Transverse colon (tissue), 4 donors: ENCODE results near the gene ECSIT. TPM values are rescaled to one million over a fixed set of nuclear protein-coding genes. Genes with fewer than 3 reads are reported as not detected.

Experiments used
- DNase-seq: peaks from one replicate; pipeline ENCODE4 v3.0.0-alpha.2; 2019
- H3K27ac ChIP-seq, 4 donors: fragments of 200-600 bp; sonication (generic); 2 replicates each; pipeline ENCODE4 v1.5.1; 2016 to 2018; ENCODE audit warnings: inconsistent platforms in 4 of 4
- H3K27me3 ChIP-seq: fragments of 200-600 bp; sonication (generic); 2 replicates; pipeline ENCODE4 v1.5.1; 2017; ENCODE audit warnings: inconsistent platforms
- H3K36me3 ChIP-seq, 4 donors: fragments of 200-600 bp; sonication (generic); 2 replicates each; pipeline ENCODE4 v1.5.1; 2017 to 2019; ENCODE audit warnings: inconsistent platforms in 4 of 4
- H3K4me1 ChIP-seq, 4 donors: fragments of 200-600 bp; sonication (generic); 2 replicates each; pipeline ENCODE4 v1.5.1; 2017 to 2020; ENCODE audit warnings: inconsistent platforms in 4 of 4
- H3K4me3 ChIP-seq, 4 donors: fragments of 200-600 bp; sonication (generic); 1 replicate in 1 of 4; 2 replicates in 3 of 4; pipeline versions ENCODE4 v1.5.1 to v1.6.1; 2017 to 2019; ENCODE audit warnings: inconsistent platforms in 4 of 4
- H3K9me3 ChIP-seq, 2 donors: fragments of 200-600 bp; sonication (generic); 2 replicates each; pipeline ENCODE4 v1.5.1; 2017 to 2019; ENCODE audit warnings: inconsistent platforms in 2 of 2
- CTCF ChIP-seq, 5 experiments: fragments of 200-600 bp in 3 of 5; fragments of 450-650 bp in 2 of 5; sonication (generic) in 3 of 5; IDR thresholded peaks; 1 replicate in 2 of 5; 2 replicates in 3 of 5; pipeline ENCODE4 v1.5.1; 2016 to 2017; ENCODE audit warnings: antibody characterized with exemption in 5 of 5, inconsistent platforms in 3 of 5, mild to moderate bottlenecking in 2 of 5, moderate library complexity in 1 of 5
- EP300 ChIP-seq: sonication (generic); formaldehyde crosslinking; IDR thresholded peaks from one replicate; pipeline ENCODE4 v1.6.1; 2017; ENCODE audit warnings: antibody characterized with exemption, low read depth
- POLR2A ChIP-seq: fragments of 450-650 bp; IDR thresholded peaks from one replicate; pipeline ENCODE4 v1.6.1; 2016; ENCODE audit warnings: antibody characterized with exemption, mild to moderate bottlenecking, moderate library complexity
- POLR2AphosphoS5 ChIP-seq, 3 donors: sonication (generic); formaldehyde crosslinking; IDR thresholded peaks; one replicate each; pipeline ENCODE4 v1.6.1; 2016; ENCODE audit warnings: antibody characterized with exemption in 3 of 3
- WGBS, 2 donors: methylation state at CpG; one replicate each; pipeline ENCODE4 v1.1.5; 2018; ENCODE audit warnings: low coverage in 1 of 2; 5-methylcytosine and 5-hydroxymethylcytosine counted together
- in situ Hi-C, 4 donors: fragments of 200-750 bp; cut with MboI; loops; one replicate each; pipeline versions ENCODE4 v1.15.0 to v1.15.1; 2017; ENCODE audit warnings: low sequenced_read_pairs in 3 of 4, low pct_ligation_motif_present in 1 of 4, low pct_unique_long_range_greater_than_20kb in 1 of 4
- intact Hi-C: fragments of 100-400 bp; cut with DNase I; formaldehyde crosslinking; loops from one replicate; pipeline ENCODE4 v1.15.1; 2023; ENCODE audit warnings: low total_unique reads
- total RNA-seq, 4 donors: library from RNA; depleted of rRNA; stranded (reverse); fragments of >200 nt; gene quantifications; one replicate each; pipeline ENCODE4 v1.1.0, GENCODE V29; 2016

The ECSIT gene
- total RNA-seq, 4 donors from 2014 or later = 20.9 to 63.4 (median 39.1) TPM

DNA sequence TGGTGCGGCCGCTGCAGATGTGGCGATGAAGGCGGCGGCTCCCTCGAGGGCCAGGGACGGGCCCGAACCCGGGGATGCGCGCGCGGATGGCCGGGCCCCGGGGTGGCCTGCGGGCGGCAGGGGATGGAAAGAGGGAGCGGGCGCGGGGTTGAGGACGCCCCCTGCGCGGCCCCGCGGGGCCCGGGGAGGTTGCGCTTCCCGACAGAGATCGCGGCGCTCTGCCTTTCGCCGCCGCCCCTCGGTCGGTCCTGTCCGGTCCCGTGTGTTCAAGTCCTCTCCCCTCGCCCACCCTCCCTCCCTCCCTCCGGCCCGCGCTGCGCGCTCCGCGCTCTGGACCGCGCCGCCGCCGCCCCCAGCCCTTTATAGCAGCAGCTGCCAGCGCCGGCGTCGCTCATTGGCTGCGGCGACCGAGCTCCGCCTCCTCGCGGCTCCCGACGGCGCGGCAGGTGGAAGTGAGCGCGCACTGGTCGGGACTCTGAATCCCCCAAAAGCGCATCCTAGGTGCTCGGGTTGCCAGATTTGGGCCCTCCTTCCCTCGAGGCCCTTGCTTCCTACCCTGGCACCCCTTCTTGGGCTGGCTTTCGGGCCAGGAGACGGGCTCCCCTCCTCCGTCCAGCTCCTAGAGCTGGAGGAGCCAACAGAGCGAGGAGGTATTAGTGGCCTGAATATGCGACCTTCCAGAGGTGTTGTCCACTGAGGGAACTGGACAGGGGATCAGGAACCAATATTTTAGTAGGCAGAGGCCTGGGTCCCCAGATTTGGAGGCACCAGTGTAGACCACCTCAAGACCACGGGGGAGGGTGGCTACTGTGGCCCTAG lies 48.0 kb downstream of the ECSIT start, which contains the start of gene ELAVL3:
Gene ELAVL3, minus strand, starts transcription at position 332 of the 819 bp plus-strand sequence. CDS start 438 bp downstream, outside the sequence.
- WGBS, 2 donors = 37% methylated on average over 45 of the region's 77 CpGs; no CpG with 5 or more reads in 1 of the 2 donors
- H3K27me3 ChIP-seq = peaks cover 56% of the 10 kb centered on the region
- no peaks in the 10 kb centered on the region for H3K36me3 ChIP-seq
- no peak for TF ChIP-seq EP300
- TF ChIP-seq POLR2AphosphoS5 (IDR thresholded peaks at IDR 0.05) = no peak
- TF ChIP-seq POLR2A = no peak
- TF ChIP-seq CTCF (IDR thresholded peaks at IDR 0.05) = no peak
- H3K4me3 ChIP-seq = peak within 1 kb of the TSS in 1 of 4 donors; percentile 11
- intact Hi-C loops (no loop called here), in situ Hi-C loops (loop anchor here in 2 of 4 donors (25.0 kb wide), 2 partner anchors 94 to 194 kb away; partner anchors contain the start of genes EPOR (in 1 of the 2) and TSPAN16 (in 1 of the 2))
- no peak within 1 kb of the TSS for H3K27ac ChIP-seq
- no peaks in the 10 kb centered on the region for H3K9me3 ChIP-seq
- DNase-seq = no peak
- peaks cover 7 to 32% (median 26%) of the 10 kb centered on the region in 4 donors for H3K4me1 ChIP-seq

- TF ChIP-seq POLR2AphosphoS5 (IDR thresholded peaks at IDR 0.05) = no peak
- TF ChIP-seq POLR2A = no peak
- no peak for TF ChIP-seq EP300
- TF ChIP-seq CTCF (IDR thresholded peaks at IDR 0.05) = no peak
- 19% methylated on average over 47 of the region's 86 CpGs; no CpG with 5 or more reads in 1 of the 2 donors for WGBS, 2 donors
- peaks cover 56% of the 10 kb centered on the region for H3K27me3 ChIP-seq
- H3K27ac ChIP-seq = no peak overlapping the region
- in situ Hi-C loops = loop anchor here in 3 of 4 donors (10.0 to 25.0 kb wide), 3 partner anchors 93 to 195 kb away; partner anchors contain the start of genes EPOR (in 1 of the 3) and TSPAN16 (in 1 of the 3)
- intact Hi-C loops = loop anchor here (10.0 kb wide), 1 partner anchor 175 kb away; no protein-coding TSS in a partner anchor
- H3K36me3 ChIP-seq = no peaks in the 10 kb centered on the region
- peaks cover 7 to 32% (median 26%) of the 10 kb centered on the region in 4 donors for H3K4me1 ChIP-seq
- H3K4me3 ChIP-seq = peak overlapping the region in 1 of 4 donors; percentile 11
- no peak for DNase-seq
- H3K9me3 ChIP-seq = no peaks in the 10 kb centered on the region
Measured at GRCh38 chr19:11479898-11480714, 48.8 kb downstream of the ECSIT start.

- DNase-seq = peak; percentile 26
- in situ Hi-C loops (loop anchor here in 3 of 4 donors (10.0 to 25.0 kb wide), 3 partner anchors 92 to 194 kb away; partner anchors contain the start of genes EPOR (in 1 of the 3) and TSPAN16 (in 1 of the 3)), intact Hi-C loops (loop anchor here (10.0 kb wide), 1 partner anchor 174 kb away; no protein-coding TSS in a partner anchor)
- Histone ChIP-seq H3K9me3 (no peaks in the 10 kb centered on the region), H3K4me3 (peak overlapping the region in 1 of 4 donors; percentile 11), H3K36me3 (no peaks in the 10 kb centered on the region), H3K27ac (no peak overlapping the region), H3K27me3 (peaks cover 56% of the 10 kb centered on the region), H3K4me1 (peaks cover 7 to 32% (median 26%) of the 10 kb centered on the region in 4 donors)
- no peak for TF ChIP-seq POLR2A
- no peak for TF ChIP-seq CTCF (IDR thresholded peaks at IDR 0.05)
- no peak for TF ChIP-seq EP300
- no peak for TF ChIP-seq POLR2AphosphoS5 (IDR thresholded peaks at IDR 0.05)
- whole genome bisulfite sequencing, 2 donors = 39% methylated on average over 59 of the region's 62 CpGs; no CpG with 5 or more reads in 1 of the 2 donors
Measured at GRCh38 chr19:11479090-11479897, 49.6 kb downstream of the ECSIT start.
